GM23338 (cell line): ENCODE results near the gene TCF3. TPM values are rescaled to one million over a fixed set of nuclear protein-coding genes. Genes with fewer than 3 reads are reported as not detected.

Experiments used
- ATAC-seq: fragments of 200-7000 bp; cut with Tn5 transposase; 3 replicates; pipeline ENCODE4 v1.9.1; 2020
- DNase-seq: peaks from one replicate; pipeline ENCODE4 v3.0.0-alpha.2; 2015; ENCODE audit warnings: low spot score
- H2AFZ ChIP-seq: fragments of 200-600 bp; sonication (generic); 2 replicates; pipeline ENCODE4 v1.8.0; 2016; ENCODE audit warnings: antibody characterized with exemption, mild to moderate bottlenecking, moderate library complexity
- H3F3A ChIP-seq: fragments of 200-600 bp; sonication (generic); replicated peaks from 2 replicates; pipeline ENCODE4 v1.8.0; 2017; ENCODE audit warnings: antibody characterized with exemption, mixed run types, low read depth
- H3K27ac ChIP-seq: fragments of 200-600 bp; sonication (generic); 2 replicates; pipeline ENCODE4 v1.6.1; 2016; ENCODE audit warnings: low read depth
- H3K27me3 ChIP-seq: fragments of 200-600 bp; sonication (generic); 2 replicates; pipeline ENCODE4 v1.8.0; 2016; ENCODE audit warnings: mild to moderate bottlenecking, mixed run types, moderate library complexity; ENCODE audit not compliant: insufficient read depth
- H3K36me3 ChIP-seq: fragments of 200-600 bp; sonication (generic); 2 replicates; pipeline ENCODE4 v1.8.0; 2016; ENCODE audit warnings: mild to moderate bottlenecking; ENCODE audit not compliant: insufficient read depth
- H3K4me1 ChIP-seq: fragments of 200-600 bp; sonication (generic); 2 replicates; pipeline ENCODE4 v1.8.0; 2016; ENCODE audit warnings: mild to moderate bottlenecking, moderate library complexity; ENCODE audit not compliant: insufficient read depth
- H3K4me2 ChIP-seq: fragments of 200-600 bp; sonication (generic); 2 replicates; pipeline ENCODE4 v1.7.1; 2017; ENCODE audit warnings: mixed run types
- H3K4me3 ChIP-seq: fragments of 200-600 bp; sonication (generic); 2 replicates; pipeline ENCODE4 v1.6.1; 2016; ENCODE audit warnings: mixed run types
- H3K79me2 ChIP-seq: fragments of 200-600 bp; sonication (generic); replicated peaks from 2 replicates; pipeline ENCODE4 v1.8.0; 2017; ENCODE audit warnings: mild to moderate bottlenecking; ENCODE audit not compliant: insufficient read depth
- H3K9me2 ChIP-seq: fragments of 200-600 bp; sonication (generic); 2 replicates; pipeline ENCODE4 v1.8.0; 2017; ENCODE audit not compliant: insufficient read depth
- H4K20me1 ChIP-seq: fragments of 200-600 bp; sonication (generic); replicated peaks from 2 replicates; pipeline ENCODE4 v1.8.0; 2017; ENCODE audit warnings: mild to moderate bottlenecking; ENCODE audit not compliant: insufficient read depth
- H3K27ac Mint-ChIP-seq: 2 replicates; pipeline ENCODE4 v1.8.0; 2020; ENCODE audit warnings: inconsistent platforms, mild to moderate bottlenecking, moderate library complexity, mixed read lengths
- H3K27me3 Mint-ChIP-seq: 3 replicates; pipeline ENCODE4 v1.8.0; 2022; ENCODE audit warnings: low read depth, mild to moderate bottlenecking, moderate library complexity, mixed read lengths, inconsistent platforms; ENCODE audit not compliant: insufficient read depth, poor library complexity
- H3K36me3 Mint-ChIP-seq: 3 replicates; pipeline ENCODE4 v1.8.0; 2021; ENCODE audit warnings: low read depth, mild to moderate bottlenecking, inconsistent platforms, moderate library complexity, mixed read lengths
- H3K4me1 Mint-ChIP-seq: 3 replicates; pipeline ENCODE4 v1.8.0; 2020; ENCODE audit warnings: mild to moderate bottlenecking, inconsistent platforms, mixed read lengths
- H3K4me3 Mint-ChIP-seq: 3 replicates; pipeline ENCODE4 v1.8.0; 2021; ENCODE audit warnings: moderate library complexity, mild to moderate bottlenecking, inconsistent platforms, mixed read lengths
- H3K9me3 Mint-ChIP-seq: 3 replicates; pipeline ENCODE4 v1.8.0; 2020; ENCODE audit warnings: moderate library complexity, mild to moderate bottlenecking, inconsistent platforms, mixed read lengths
- CREB1 ChIP-seq: fragments of 250-450 bp; sonication (Bioruptor Pico); IDR thresholded peaks from 2 replicates; pipeline ENCODE4 v1.5.0; 2020; ENCODE audit warnings: low read depth, mild to moderate bottlenecking, moderate library complexity
- CTCF ChIP-seq, 2 experiments: fragments of 200-600 bp in 1 of 2; sonication (generic) in 1 of 2; conservative IDR thresholded peaks; 2 replicates each; pipeline versions ENCODE4 v1.5.1 to v1.6.1; 2016 to 2017; ENCODE audit warnings: antibody characterized with exemption in 2 of 2, low read depth in 2 of 2, mild to moderate bottlenecking in 2 of 2, moderate library complexity in 1 of 2
- ETS1 ChIP-seq: IDR thresholded peaks from 2 replicates; pipeline ENCODE4 v1.6.1; 2016; ENCODE audit warnings: antibody characterized with exemption
- EZH2 ChIP-seq: fragments of 200-600 bp; sonication (generic); IDR thresholded peaks from one replicate; pipeline ENCODE4 v1.8.0; 2017; ENCODE audit warnings: antibody characterized with exemption, mild to moderate bottlenecking, low read depth; ENCODE audit not compliant: unreplicated experiment
- EZH2phosphoT487 ChIP-seq: fragments of 200-600 bp; sonication (generic); IDR thresholded peaks from one replicate; pipeline ENCODE4 v1.8.1; 2018; ENCODE audit warnings: antibody characterized with exemption; ENCODE audit not compliant: unreplicated experiment
- JUNB ChIP-seq: IDR thresholded peaks from one replicate; pipeline ENCODE4 v1.6.1; 2016; ENCODE audit warnings: antibody characterized with exemption; ENCODE audit not compliant: unreplicated experiment
- NANOG ChIP-seq: IDR thresholded peaks from 2 replicates; pipeline ENCODE4 v1.6.1; 2016; ENCODE audit warnings: antibody characterized with exemption, borderline replicate concordance
- POLR2AphosphoS5 ChIP-seq: IDR thresholded peaks from 2 replicates; pipeline ENCODE4 v1.6.1; 2016; ENCODE audit warnings: antibody characterized with exemption, low read depth
- REST ChIP-seq: IDR thresholded peaks from one replicate; pipeline ENCODE4 v1.6.1; 2018; ENCODE audit warnings: antibody characterized with exemption; ENCODE audit not compliant: unreplicated experiment
- STAT1 ChIP-seq: IDR thresholded peaks from one replicate; pipeline ENCODE4 v1.6.1; 2016; ENCODE audit warnings: antibody characterized with exemption; ENCODE audit not compliant: unreplicated experiment
- ZNF114 ChIP-seq: fragments of 250-450 bp; sonication (Bioruptor Pico); IDR thresholded peaks from 2 replicates; pipeline ENCODE4 v1.5.0; 2020; ENCODE audit warnings: mild to moderate bottlenecking, moderate library complexity
- ZNF331 ChIP-seq: fragments of 250-450 bp; sonication (Bioruptor Pico); IDR thresholded peaks from 2 replicates; pipeline ENCODE4 v1.5.0; 2020; ENCODE audit warnings: low read depth, mild to moderate bottlenecking, moderate library complexity
- ZNF462 ChIP-seq: fragments of 250-450 bp; sonication (Bioruptor Pico); IDR thresholded peaks from 2 replicates; pipeline ENCODE4 v1.5.0; 2020; ENCODE audit warnings: mild to moderate bottlenecking, moderate library complexity
- polyA plus RNA-seq: library from polyadenylated mRNA; unstranded; fragments of >200 nt; fragmentation: Nextera tagmentation; extraction: Ambion mirVana; gene quantifications from 2 replicates; pipeline ENCODE4 v1.2.1, GENCODE V29; 2016
- total RNA-seq: library from RNA; depleted of rRNA; stranded (reverse); fragments of >200 nt; shearing (Covaris generic); gene quantifications from 2 replicates; pipeline ENCODE4 v1.2.3, GENCODE V29; 2014

TCF3 gene
- total and polyA plus RNA-seq, 2 experiments from 2014 or later: 166 to 383 TPM

GRCh38 chr19:1653300-1653628 lies 849 bp upstream of the TCF3 start:
- H3K9me3 Mint-ChIP-seq: peaks cover 3% of the 10 kb centered on the region; the same call in 1 of the 3 replicates
- Histone ChIP-seq H3K9me2 (no peaks in the 10 kb centered on the region), H3K36me3 (peaks cover 13% of the 10 kb centered on the region; the same call in 1 of the 2 replicates), H3K79me2 (peaks cover 33% of the 10 kb centered on the region), H4K20me1 (no peaks in the 10 kb centered on the region; the same call in 1 of the 2 replicates), H3K4me1 (peaks cover 10% of the 10 kb centered on the region), H3K27ac (no peak overlapping the region), H3F3A (peaks cover 7% of the 10 kb centered on the region; the same call in 1 of the 2 replicates), H3K27me3 (no peaks in the 10 kb centered on the region), H3K4me3 (peak overlapping the region; percentile 81), H2AFZ (peak overlapping the region; percentile 92; the same call in 1 of the 2 replicates), H3K4me2 (peak overlapping the region; percentile 78)
- H3K4me3 Mint-ChIP-seq: peak overlapping the region; percentile 76
- peaks cover 27% of the 10 kb centered on the region for H3K27me3 Mint-ChIP-seq
- no peak for TF ChIP-seq STAT1
- TF ChIP-seq NANOG: no peak
- TF ChIP-seq CREB1 (CRISPR knock-in tag): no peak
- TF ChIP-seq ETS1: no peak
- TF ChIP-seq ZNF462: no peak
- no peak for TF ChIP-seq REST
- TF ChIP-seq CTCF (conservative IDR thresholded peaks at IDR 0.05; ENCODE audit: low read depth in 2 of 2): no peak
- no peak for TF ChIP-seq ZNF331 (CRISPR knock-in tag)
- no peak for TF ChIP-seq EZH2phosphoT487
- TF ChIP-seq JUNB: no peak
- TF ChIP-seq EZH2: no peak
- TF ChIP-seq POLR2AphosphoS5: no peak
- no peak for TF ChIP-seq ZNF114 (CRISPR knock-in tag)
- H3K4me1 Mint-ChIP-seq: peaks cover 12% of the 10 kb centered on the region; the same call in 2 of the 3 replicates
- peaks cover 27% of the 10 kb centered on the region for H3K36me3 Mint-ChIP-seq
- H3K27ac Mint-ChIP-seq: peak overlapping the region; percentile 59; the same call in 1 of the 2 replicates
- ATAC-seq (no peak), DNase-seq (no peak)
